NCI-H1694 (cell line): ENCODE data around the gene HSPA4.

ENCODE experiments used
- DNase-seq: peaks from one replicate; lab custom pipeline; 2025; lab: John Stamatoyannopoulos, UW

The HSPA4 gene

DNA sequence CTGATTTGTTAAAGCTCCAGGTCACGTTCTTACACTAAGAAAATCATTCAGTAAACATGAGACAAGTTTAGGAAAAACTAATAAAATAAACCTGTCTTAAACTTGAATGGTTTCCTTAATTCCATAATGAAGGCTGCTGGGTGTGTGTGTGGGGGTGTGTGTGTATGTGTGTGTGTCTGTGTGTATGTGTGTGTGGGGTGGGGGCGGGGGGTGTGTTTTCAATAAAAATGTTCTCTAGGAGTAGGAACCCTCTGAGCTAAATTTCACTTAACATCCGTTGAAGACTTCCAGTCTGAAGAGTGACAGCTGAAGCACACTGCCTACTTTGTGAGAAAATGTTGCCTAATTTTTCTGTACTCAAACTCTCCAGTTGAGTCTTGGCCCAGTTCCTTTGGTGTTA, 54.5 kb downstream of the HSPA4 start:
- DNase-seq: no peak

DNA sequence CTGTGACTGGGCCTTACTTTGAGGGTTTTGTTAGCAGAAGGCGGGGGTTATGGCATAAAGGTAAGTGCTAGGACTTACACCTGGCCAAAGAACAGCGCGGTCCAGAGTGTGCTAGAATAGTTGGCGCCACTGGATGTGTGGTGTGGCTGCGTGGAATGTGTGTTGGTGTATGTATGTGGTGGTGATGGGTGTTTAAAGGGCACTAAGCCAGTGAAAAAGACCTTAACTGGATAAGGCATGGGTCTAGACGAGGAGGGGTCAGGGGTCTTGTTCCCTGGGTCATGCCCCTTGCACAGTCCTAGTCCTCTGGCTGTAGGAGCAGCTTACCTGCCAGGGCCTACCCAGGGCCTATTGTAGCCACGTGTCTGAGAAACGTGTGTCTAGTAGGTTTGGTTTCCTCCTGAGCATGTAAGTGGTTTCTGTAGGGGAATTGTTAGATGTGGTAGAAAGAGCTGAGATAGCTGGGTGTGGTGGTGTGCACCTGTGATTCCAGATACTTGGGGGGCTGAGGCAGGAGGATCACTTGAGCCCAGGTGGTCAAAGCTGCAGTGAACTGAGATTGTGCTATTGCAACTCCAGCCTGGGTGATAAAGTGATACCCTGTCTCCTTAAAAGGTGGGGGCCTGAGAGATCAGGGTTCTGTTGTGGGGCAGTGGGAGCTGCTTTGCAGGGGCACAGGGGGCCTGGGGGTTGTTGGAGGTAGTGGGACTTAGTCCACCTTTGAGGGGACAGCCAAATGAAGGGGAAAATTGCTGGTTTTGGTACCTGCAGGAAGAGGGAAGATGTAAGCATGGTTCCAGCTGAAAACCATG, 55.2 kb downstream of the HSPA4 start:
- no peak for DNase-seq

DNA sequence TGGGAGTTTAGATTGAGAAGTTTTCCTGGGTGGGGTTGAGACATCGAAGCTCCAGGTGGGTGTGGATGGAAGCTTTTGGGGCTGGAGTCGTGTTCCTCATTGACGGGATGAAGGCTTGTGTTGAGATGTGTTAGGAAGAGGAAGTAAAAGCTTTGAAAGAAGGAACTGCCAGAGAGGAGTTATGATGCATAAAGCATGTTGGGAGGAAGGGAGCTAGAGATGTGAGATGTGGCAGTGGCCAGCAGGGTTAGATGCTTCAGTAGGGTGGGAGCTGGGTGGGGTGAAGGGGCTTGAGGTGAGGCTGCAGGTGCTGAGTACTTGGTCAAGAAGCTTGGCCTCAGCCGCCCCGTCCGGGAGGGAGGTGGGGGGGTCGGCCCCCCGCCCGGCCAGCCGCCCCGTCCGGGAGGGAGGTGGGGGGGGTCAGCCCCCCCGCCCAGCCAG, 56.7 kb downstream of the HSPA4 start:
- no peak for DNase-seq

DNA sequence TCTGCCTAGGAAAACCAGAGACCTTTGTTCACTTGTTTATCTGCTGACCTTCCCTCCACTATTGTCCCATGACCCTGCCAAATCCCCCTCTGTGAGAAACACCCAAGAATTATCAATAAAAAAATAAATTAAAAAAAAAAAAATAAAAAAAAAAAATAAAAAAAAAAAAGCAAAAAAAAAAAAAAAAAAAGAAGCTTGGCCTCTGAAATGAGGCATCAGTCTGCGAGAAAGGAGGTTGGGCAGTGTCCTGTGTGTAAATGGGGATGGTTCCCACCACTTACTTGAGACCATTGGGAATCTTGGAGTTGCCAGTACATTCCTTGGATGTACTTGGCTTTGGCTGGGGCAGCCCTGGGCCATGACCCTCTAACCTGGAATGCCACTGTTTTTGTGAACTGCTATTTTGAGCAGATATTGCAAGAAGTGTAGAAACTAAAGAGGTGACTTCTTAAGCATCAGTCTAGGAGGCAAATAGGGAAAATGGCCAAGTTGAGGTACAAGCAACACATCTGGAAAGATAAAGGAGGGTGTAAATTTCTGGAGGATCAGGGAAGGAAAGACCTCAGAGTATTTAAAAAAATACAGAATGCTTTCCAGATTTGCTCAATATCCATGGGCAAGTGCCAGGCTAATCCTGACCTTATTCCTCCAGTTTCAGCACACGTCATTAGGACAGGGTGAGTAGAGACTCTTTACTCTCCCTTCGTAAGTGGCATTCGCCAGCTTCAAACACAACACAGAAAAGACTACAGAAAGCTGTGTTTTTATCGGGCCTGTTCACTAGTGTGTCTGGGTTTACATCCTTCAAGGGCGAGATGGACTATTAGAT, 58.1 kb downstream of the HSPA4 start:
- DNase-seq: no peak

DNA sequence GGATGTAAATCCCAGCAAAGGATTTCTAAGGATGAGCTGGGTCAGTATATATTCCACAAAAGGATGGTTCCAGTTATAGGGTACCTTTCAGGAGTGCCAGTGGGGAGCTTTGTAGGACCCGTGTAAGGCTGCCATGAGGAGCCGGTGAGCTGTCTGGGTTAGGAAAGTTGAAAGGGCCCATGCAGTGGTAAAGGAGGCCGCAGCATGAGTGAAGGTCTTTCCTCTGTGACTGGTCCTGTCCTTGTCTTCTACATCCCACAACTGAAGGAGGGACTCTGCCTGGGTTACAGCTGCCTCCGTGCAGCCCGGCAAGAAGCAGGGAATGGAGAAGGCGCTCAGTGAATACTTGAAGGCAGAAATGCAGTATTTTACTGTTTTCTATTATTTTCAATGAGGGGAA, 58.9 kb downstream of the HSPA4 start:
- DNase-seq: no peak

DNA sequence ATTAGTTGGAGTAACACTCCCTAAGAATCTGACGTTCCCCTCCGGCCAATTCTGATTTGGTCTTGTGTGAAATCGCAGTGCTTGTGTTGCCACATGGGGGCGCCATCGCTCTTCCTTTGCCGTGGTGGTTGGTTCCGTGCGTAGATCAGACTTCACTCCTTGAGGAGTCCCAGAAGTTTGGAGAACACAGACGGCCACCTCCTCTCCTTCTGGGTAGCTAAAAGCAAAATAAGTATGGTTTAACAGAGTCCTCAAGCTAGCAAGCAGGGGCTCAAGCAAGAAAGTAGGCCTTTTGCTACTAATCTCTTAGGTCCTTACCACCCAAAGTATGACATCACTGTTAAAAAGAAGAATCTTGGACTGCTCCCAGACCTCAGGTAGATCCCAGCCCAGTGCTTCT, 59.5 kb downstream of the HSPA4 start:
- peak; percentile 44 for DNase-seq

DNA sequence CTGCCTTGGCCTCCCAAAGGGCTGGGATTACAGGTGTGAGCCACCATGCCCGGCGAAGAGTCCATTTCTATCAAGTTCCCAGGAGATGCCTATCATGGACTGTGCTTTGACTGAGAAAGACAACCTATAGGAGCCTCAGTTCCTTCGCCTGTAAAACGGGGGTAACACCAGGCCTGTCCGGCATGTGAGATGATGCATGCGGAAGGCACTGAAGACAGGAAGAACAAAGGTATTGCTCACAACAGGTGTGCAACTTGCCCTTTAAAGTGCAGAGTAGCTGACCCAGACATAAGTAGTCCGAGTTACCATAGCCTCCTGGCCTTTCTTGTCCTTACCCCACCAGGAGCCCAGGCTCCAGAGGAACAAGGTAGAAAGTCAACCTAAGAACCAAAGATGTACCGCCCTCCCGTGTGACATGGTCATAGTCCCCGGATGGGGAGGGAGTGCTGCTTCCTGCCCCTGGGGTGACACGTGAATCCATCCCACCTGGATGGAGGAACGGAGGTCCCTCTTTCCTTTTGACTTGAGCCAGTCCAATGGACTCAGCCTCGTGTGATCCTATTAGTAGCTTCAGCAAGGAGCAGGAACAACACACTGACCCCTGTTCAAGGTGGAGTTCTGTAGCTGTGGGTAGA, 60.3 kb downstream of the HSPA4 start:
- no peak for DNase-seq

DNA sequence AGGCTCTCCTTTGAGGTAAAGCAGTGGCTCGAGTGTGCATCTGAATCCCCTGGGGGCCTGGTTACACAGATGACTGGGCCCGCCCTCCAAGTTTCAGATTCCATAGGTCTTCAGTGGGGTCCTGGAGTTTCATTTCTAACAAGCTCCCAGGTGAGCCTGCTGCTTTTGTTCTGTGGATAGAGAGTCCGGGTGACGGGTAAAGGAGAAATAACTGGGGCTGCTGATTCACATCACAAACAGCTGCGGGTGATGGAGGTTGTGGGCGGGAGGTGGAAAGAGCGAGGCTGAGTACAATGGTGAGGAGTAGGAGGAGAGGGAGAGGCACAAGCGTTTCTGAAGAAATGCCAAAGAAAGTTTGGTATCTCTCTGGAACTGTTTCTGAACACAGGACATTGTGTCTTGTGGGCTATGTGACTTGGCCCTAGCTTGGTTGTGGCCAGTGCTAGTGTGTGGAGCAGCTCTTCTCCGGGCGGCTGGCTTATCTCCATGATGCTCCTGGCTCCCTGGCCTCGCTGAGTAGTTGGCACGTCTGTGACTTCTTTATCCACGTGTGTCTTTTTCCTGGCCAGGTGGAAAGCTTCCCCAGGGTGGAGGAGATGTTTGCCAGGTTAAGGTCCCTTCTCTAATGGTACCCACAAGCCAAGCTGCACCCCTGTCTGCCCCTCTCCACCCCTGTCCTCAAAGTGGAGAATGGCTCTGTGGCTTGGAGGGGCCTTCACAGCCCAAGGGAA, 61.7 kb downstream of the HSPA4 start:
- no peak for DNase-seq

DNA sequence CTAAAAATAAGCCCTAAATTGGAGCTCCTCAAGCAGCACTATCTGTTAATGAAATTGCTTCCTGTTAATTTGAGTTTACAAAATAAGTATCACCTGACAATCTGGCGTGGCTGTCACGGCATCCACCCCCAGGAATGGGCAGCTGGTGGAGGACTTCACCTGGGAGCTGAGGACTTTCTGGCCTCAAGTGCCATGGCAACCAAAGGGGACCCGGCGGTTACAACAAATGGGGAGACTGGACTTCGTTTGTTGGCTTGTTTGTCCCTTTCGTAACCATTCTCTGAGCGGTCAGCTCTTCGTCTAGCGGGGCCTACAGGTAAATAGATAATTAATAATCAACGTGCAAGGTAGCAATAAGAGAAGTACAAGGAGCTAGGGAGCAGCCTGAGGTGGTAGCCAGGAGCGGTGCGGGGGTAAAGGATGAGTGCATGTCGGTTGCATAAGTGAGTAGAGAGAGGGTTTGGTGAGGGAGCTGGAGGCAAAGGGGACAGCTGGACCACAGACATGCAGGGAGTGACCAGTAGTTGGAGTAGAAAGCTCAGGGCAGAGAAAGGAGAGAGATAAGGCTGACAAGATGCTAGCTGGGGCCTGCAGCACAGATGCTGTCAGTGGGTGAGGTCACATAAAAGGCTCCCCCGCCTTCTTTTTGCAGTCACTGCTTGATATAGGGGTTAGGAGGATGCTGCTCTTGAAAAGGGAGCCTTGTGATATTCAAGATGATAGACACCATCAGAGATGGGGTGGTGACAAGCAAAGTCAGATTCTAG, 62.5 kb downstream of the HSPA4 start:
- no peak for DNase-seq

DNA sequence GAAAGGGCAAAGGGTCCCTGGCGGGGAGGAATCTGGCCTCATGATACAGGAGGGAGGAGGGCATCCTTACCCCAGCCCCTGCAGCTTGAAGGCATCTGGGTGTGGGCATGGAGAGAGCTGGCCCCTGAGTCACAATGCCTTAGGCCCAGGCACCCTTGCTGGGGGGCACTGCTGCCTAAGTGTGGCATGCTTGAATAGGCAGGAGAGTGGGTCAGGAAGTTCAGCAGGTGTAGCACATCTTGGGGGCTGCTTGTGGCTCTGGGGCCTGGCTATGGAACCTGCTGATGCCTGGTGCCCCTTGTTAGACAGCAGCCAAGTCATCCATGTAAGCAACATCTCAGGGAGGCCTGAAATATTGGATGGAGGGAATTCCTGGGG, 63.1 kb downstream of the HSPA4 start:
- DNase-seq: no peak

DNA sequence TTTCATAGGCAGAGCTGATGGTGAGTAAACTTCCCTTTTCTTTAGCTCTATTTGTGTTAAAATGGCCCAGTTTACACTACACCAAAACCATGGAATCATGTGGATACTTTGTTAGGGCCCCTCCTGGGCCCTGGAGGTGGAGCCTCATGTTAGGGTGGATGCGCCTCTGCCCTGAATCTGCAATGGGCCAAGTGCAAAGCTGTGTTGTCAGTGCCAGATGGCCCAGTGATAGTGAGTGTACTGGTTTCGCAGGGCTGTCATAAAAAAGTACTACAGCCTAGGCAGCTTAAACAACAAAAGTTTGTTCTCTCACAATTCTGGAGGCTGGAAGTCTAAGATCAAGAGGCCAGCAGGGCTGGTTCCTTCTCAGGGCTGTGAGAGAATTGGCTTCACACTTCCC, 64.8 kb downstream of the HSPA4 start:
- DNase-seq: no peak

DNA sequence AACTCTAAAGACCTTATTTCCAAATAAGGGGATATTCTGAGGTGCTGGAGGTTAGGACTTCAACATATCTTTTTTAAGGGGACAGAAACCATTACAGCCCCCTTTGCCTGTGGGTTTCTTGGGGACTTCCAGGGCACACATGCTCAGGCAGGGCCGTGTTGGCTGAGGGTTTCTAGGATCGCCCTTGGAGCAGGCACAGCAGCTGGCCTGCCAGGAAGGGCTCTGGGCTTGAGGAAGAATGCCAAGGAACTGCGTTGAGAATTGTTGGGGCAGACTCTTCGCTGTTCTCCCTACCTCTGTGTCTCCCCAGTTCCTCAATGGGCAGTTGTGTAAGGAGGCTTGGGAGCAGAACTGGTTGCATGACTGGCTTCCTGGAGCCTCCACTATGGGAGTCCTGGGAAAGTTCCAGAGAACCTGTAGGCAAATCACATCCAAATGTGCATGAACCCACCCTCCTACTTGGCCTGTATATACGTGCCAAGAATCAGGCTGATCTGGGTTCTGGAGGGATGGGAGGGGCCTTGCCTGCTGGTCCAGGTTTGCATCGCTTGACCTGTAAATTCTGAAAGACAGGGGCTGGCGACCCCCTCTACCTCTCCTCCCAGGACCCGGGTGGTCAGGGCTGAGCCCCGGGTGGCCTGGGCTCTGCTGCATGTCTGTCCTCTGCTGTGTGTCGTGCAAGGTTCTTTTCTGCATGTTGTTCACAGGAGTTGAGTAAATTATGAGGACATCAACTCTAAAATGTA, 65.5 kb downstream of the HSPA4 start:
- no peak for DNase-seq

DNA sequence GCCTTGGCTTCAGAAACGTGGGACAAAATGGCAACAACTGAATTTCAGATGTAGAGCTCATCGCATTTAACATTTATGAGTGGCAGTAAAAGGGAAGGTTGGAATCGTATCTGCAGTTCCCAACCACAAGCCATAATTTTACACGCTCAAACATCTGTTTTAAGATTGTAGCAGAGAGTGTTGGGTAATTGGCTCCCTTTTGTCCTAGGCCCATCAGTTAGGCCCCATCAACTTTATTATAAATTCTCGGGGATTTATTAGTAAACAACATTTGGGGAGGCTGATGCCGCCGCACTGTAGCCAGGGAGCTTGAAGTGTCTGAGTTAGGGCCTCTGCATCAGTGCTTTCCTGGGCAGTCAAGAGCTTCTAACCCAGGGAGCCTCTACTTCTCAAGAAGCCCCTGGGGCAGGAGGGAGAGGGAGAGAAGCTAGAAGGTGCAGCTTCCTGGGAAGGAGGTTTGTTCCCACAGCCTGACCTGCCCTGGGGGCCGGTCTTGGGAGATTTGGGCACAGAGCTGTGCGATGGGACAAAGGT, 66.2 kb downstream of the HSPA4 start:
- no peak for DNase-seq

DNA sequence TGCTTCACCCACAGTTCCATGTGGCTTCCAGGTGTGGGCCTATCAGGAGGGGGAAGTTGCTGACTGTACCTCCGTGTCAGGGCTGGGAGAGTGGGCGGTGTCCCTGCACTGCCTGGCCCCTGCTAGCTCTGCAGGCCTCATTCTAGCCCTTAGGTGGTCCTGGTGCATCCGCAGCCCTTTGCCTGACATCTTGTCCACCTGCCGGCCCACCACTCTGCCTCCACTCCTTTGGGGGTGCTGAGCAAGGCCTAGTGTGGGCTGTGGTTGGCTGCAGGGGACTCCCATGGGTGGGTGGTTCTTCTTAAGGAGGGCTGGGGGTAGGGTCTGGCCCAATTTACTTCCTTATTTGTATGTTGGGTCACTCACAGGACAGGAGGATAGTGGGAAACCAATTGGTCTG, 66.9 kb downstream of the HSPA4 start:
- no peak for DNase-seq

DNA sequence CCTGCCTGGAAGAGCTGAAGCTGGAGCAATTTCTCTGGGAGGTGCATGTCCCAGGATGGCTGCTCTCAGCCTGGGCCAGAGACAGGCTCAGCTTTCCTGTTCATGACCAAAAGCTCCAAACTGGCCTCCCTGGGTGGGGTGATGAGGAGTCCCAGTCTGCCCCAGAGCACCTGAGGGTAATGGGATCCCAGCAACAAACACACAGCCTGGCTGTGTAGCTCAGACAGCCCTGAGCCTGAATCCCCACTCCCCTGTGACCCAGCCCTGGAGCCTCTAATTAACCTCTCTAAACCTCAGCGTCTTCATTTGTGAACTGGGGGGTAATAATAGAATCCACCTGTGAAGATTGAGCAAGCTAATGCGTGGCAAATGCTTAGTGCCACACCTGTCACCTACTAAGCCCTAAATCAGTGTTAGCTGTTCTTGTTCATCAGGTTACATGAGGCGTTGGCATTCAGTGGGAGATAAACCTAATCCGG, 67.5 kb downstream of the HSPA4 start:
- DNase-seq: no peak

DNA sequence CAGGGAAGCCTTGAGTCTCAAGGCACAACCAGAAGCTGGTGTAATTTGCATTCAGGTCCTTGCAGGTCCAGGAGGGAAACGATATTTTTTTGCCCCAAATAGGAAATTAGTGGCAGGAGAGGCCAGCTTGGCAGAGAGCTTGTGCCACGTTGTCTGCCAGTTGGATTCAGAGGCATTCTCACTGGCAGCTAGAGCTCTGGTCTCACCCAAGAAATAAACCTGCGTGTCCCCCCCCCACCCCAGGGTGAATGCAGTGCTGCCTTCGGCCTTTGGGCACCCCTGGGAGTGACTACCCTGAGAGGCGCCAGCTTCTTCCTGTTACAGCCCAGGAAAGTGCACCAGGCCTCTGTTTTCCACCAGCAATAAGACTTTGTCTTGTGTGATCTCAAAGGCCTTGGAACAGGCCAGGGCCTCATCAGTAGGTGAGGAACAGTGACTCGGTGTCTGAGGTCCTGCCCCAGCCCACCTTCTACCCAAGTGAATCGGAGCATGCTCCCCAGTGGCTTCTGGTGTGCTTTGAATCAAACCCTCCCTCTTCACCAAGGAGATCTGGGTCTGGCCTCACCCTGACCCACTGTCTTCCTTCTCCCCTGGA, 68.4 kb downstream of the HSPA4 start:
- DNase-seq: no peak

DNA sequence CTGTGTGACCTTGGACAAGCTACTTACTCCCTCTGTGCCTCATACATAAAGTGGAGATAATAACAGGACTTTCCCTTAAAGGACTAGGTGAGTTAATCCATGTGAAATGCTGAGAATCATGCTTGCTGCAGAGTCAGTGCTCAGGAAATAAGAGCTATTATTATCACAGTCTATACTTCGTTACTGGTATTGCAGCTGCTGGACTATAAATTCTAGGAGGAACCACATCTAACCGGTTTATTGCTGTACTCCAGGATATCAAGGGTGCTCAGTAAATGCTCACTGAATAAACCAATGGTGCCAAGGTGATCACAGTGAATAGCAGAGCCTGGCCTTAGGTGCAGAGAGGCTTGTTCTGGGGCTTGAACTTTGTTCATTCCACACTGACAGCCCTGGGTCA, 69.3 kb downstream of the HSPA4 start:
- DNase-seq: no peak

DNA sequence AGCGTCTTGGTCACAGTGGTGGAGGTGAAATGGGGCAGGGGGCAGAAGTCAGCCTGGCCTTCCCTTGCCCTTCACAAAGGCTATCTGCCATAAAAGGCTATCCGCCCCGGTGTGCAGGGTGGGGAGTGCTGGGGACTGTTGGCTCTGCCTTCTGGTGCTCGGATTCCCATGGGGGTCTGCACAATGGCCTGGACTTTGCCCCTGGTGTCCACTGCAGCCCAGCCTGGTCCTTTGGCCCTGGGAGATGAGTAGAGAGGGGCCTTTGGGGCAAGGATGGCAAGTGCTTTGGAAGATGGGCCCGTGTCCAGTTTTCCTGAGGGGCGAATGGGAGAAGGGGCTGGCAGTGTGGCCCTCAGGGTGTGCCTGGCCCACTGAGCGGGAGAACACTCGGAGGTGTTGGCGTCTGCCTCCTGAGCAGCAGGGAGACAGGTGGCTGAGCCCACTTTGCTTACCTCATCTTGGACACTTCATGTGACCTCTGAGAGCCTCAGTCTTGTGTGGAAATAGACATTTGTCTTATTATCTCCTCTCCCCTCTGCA, 69.9 kb downstream of the HSPA4 start:
- DNase-seq: no peak

DNA sequence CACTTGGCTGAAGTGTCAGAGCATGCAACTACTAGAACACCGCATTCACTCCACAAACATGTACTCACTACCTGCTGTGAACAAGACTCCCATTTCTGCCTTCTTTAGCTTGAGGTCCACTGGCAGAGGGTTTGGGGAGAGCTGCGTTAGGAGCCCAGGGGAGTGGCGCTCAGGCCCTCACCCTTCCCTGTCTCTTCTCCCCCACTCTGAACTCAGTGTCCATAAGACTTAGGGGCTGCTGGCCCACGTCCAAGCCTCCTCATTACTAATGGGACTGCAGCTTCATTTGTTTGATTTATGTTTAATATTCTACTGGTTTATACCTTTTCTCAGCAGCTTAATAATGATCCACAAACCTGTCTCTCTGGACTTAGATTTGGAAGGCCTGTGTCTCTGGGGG, 70.9 kb downstream of the HSPA4 start:
- no peak for DNase-seq

DNA sequence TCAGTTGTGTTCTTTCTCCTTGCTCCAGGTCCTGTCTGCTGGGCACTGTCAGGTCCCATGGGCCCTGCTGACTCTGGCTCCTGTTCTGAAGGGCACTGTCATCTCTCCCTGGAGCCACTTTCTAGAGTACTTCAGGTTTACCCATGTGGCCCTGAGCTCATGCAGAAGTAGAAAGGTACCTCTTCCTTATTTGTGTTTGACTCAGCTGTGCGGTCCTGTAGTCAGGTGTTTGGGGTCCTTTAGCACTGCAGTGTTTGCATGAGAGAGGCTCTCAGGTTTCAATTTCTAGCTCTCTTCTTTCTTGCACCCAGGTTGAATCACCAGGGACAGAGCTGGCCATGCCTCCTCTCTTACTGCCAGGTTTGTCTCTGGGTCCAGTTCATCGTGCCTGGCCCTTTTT, 71.5 kb downstream of the HSPA4 start:
- no peak for DNase-seq
